ENCODE data around the gene ATP6V1B1.

ATP6V1B1 gene

DNA sequence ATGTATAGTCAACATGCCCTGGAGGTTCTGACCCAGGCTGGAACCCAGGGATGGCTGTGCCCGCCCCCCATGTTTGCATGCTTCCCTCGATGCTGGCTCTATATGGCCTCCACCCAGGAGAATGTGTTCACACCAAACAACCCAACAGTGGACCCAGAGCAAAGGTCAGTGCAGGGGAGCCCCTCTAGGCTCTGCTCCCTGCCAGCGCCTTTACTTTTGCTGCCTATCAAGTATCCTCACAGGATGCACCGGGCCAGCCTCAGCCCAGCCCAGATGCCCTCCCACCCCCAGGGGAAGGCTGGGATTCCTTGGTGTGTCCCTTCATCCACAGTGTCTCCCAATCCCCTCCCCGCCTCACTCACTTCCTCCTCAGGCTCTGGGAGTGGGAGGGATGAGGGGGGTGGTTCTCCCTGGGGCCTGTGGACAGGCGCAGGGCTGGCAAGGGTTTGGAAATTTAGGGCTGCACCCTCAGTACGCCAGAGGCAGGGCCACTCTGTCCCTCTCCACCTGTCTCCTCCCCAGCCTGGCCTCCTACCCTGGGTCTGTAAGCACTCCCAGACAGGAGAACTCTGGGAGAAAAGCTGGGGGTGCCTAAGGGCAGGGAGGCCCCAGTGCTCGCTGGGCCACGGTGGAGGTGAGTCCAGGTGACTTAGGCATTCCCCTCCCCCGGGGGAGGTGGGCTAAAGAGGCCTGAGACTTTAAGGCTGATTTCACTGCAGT, 2.3 kb downstream of the ATP6V1B1 start:
- no peak overlapping the region for H3K27ac Mint-ChIP-seq
- no peaks in the 10 kb centered on the region for H3K9me3 Mint-ChIP-seq
- no peaks in the 10 kb centered on the region for H3K36me3 Mint-ChIP-seq (ENCODE audit: low read depth)
- H3K4me3 Mint-ChIP-seq = peak overlapping the region; percentile 41
- H3K27me3 Mint-ChIP-seq (ENCODE audit: low read depth, poor library complexity) = peaks cover 43% of the 10 kb centered on the region
- TF ChIP-seq, protein P1, sequence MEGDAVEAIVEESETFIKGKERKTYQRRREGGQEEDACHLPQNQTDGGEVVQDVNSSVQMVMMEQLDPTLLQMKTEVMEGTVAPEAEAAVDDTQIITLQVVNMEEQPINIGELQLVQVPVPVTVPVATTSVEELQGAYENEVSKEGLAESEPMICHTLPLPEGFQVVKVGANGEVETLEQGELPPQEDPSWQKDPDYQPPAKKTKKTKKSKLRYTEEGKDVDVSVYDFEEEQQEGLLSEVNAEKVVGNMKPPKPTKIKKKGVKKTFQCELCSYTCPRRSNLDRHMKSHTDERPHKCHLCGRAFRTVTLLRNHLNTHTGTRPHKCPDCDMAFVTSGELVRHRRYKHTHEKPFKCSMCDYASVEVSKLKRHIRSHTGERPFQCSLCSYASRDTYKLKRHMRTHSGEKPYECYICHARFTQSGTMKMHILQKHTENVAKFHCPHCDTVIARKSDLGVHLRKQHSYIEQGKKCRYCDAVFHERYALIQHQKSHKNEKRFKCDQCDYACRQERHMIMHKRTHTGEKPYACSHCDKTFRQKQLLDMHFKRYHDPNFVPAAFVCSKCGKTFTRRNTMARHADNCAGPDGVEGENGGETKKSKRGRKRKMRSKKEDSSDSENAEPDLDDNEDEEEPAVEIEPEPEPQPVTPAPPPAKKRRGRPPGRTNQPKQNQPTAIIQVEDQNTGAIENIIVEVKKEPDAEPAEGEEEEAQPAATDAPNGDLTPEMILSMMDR (IDR thresholded peaks at IDR 0.05) = no peak
- DNase-seq = no peak
- peaks cover 82% of the 10 kb centered on the region for H3K4me1 Mint-ChIP-seq

- no peaks in the 10 kb centered on the region for H3K36me3 Mint-ChIP-seq (ENCODE audit: low read depth)
- H3K4me3 Mint-ChIP-seq = peak overlapping the region; percentile 41
- peaks cover 41% of the 10 kb centered on the region for H3K27me3 Mint-ChIP-seq (ENCODE audit: low read depth, poor library complexity)
- H3K4me1 Mint-ChIP-seq = peaks cover 82% of the 10 kb centered on the region
- H3K27ac Mint-ChIP-seq = no peak overlapping the region
- TF ChIP-seq, protein P1 (IDR thresholded peaks at IDR 0.05) = no peak
- DNase-seq = no peak
- H3K9me3 Mint-ChIP-seq = no peaks in the 10 kb centered on the region
Measured at GRCh38 chr2:70938586-70938950, 2.9 kb downstream of the ATP6V1B1 start.

GRCh38 chr2:70939001-70939838, 3.5 kb downstream of the ATP6V1B1 start:
- no peak overlapping the region for H3K27ac Mint-ChIP-seq
- H3K4me3 Mint-ChIP-seq = no peak overlapping the region
- TF ChIP-seq, protein P1 (IDR thresholded peaks at IDR 0.05) = no peak
- no peaks in the 10 kb centered on the region for H3K9me3 Mint-ChIP-seq
- peaks cover 88% of the 10 kb centered on the region for H3K4me1 Mint-ChIP-seq
- peak; percentile 41 for DNase-seq
- no peaks in the 10 kb centered on the region for H3K36me3 Mint-ChIP-seq (ENCODE audit: low read depth)
- peaks cover 40% of the 10 kb centered on the region for H3K27me3 Mint-ChIP-seq (ENCODE audit: low read depth, poor library complexity)

- TF ChIP-seq, protein P1 (IDR thresholded peaks at IDR 0.05) = no peak
- Mint-ChIP-seq H3K9me3 (no peaks in the 10 kb centered on the region), H3K36me3 (ENCODE audit: low read depth) (no peaks in the 10 kb centered on the region), H3K4me1 (peaks cover 91% of the 10 kb centered on the region), H3K27ac (no peak overlapping the region), H3K27me3 (ENCODE audit: low read depth, poor library complexity) (peaks cover 43% of the 10 kb centered on the region), H3K4me3 (no peak overlapping the region)
- no peak for DNase-seq
Measured at GRCh38 chr2:70939839-70940580, 4.3 kb downstream of the ATP6V1B1 start.

DNA sequence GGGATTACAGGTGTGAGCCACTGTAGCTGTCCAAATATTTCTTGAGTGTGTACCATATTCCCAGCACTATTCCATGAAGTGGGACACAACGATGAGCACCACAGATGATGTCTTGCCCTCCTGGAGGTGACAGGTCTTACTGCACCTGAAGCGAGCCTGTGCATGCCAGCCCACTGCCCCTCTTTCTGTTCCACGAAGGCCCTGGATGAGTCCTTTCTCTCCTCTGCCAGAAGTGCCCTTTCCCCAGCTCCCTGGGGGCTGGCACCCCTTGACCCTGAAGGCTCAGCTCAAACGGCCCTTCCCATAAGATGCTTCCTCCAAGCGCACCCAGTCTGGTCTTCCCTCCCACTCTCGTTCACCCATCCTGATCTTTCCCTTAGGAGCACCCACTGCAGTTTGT, 5.5 kb downstream of the ATP6V1B1 start:
- DNase-seq = no peak
- Mint-ChIP-seq H3K27me3 (ENCODE audit: low read depth, poor library complexity) (peaks cover 51% of the 10 kb centered on the region), H3K4me3 (no peak overlapping the region), H3K36me3 (ENCODE audit: low read depth) (no peaks in the 10 kb centered on the region), H3K4me1 (peaks cover 86% of the 10 kb centered on the region), H3K9me3 (no peaks in the 10 kb centered on the region), H3K27ac (no peak overlapping the region)
- TF ChIP-seq, protein P1 (IDR thresholded peaks at IDR 0.05) = no peak

Data from nephron progenitor cell (in vitro differentiated cells).